GM21381 (cell line): ENCODE results near the gene CRYBB2.
"Not testable (repeated sequence)": the region's sequence is repeated elsewhere in the genome, so short reads cannot be mapped to it uniquely, and the experiment has no call there.

Source experiments
- ATAC-seq: cut with Tn5 transposase; IDR thresholded peaks from one replicate; pipeline ENCODE4 v1.9.1; 2021; ENCODE audit warnings: mild to moderate bottlenecking, moderate library complexity; ENCODE audit not compliant: unreplicated experiment

CRYBB2 gene

DNA sequence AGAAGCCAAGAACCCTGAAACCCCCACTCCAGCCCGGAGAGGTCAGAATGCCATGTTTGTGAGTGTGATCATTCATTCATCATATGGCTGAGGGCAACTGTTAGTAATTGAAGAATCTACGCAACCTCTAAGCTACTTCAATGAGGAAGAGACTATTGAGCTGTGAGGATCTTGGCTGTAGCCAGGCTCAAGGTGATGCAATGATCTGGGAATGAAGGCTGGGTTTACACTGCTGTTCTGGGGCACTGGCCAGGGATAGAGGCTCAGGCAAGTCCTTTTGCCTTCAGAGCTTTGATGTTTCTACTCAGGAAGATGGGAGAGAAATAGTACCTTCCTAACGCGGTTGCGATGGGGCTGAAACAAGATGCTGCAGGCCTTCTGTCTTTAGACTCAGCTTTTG is 12.9 kb downstream of the CRYBB2 start:
- no peak for ATAC-seq

DNA sequence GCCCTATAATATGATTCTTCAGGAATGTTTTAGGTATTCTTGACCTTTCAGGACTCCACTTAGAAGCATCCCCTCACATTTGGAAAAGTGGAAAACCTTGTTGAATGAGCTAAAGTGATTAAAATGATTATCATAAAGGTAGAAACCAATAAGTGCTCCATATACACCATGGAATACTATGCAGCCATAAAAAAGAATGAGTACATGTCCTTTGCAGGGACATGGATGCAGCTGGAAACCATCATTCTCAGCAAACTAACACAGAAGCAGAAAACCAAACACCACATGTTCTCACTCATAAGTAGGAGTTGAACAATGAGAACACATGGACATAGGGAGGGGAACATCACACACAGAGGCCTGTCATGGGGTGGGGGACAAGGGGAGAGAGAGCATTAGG is 14.3 kb downstream of the CRYBB2 start:
- not testable (repeated sequence) for ATAC-seq

- peak; percentile 70 for ATAC-seq
These were observed 16.3 kb downstream of the CRYBB2 start for GRCh38 chr22:25235547-25236290.

DNA sequence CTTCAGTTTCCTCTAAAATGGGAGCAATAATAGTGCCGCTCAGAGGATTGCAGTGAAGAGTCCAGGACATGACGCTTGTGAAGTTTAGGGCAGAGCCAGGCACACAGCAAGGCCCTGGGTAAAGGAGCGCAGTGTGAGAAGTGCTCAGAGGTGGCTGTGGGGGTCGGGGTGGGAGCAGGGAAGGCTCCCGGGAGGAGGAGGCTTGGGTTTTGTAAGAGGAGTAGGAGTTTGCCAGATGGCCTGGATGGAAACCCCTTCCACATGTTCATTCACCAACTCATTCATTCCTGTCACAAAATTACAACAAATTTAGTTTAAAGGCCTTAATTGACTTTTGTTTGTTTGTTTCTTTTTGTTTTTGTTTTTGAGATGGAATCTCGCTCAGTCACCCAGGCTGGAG is 17.0 kb downstream of the CRYBB2 start:
- ATAC-seq, result no peak

DNA sequence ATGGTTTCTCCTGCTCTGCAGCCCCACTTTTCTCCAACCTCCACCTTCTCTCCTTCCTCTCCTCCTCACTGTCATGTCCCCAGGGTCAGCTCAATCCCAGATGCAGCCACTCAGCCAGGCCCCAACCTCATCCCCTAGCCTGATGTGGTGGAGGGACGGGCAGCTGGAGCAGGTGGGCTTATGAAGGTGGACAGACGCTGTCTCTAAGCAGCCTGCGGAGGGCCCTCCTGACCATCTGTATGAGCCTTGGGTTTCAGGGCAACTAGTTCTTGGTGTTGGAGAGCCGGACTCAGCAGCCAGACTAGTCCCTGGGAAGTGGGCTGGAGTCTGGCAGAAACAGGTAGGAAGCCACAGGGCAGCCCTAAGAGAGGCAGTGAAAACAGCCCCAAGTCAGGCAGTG is 18.1 kb downstream of the CRYBB2 start:
- ATAC-seq, result no peak

DNA sequence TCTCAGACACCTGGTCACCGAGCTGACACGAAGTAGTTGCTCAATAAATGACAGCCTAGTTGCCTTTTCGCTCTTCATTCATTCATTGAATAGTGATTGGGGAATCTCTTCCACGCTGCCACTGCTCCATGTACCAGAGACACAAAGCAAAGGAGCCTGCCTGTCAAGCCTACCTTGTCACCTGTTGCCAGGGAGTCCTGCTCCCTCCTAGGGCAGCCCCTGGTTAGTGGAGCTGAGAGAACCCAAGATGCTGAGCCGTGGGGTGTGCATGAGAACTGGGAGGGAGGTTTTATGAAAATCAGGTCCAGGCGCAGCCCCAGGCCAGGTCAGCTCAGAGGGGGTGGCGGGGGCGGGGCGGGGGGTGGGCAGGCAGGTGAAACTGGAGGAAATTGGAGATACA is 18.6 kb downstream of the CRYBB2 start:
- ATAC-seq, result not testable (repeated sequence)

DNA sequence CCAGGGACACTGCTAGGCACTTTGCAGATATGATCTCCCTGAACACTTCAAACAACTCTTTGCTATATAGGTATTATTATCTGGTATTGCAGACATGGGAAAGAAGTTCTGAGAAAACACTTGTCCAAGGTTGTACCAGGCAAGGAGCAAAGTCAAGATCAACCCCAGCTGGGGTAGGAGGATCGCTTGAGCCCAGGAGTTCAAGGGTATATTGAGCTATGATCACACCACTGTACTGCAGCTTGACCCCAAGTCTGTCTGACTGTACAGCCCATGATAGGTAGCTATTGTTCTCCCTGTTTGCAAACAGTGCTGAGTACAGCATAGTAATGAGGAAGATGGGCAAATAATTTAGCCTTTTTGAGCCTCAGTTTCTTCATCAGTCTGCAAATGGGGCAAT is 35.7 kb downstream of the CRYBB2 start:
- not testable (repeated sequence) for ATAC-seq

DNA sequence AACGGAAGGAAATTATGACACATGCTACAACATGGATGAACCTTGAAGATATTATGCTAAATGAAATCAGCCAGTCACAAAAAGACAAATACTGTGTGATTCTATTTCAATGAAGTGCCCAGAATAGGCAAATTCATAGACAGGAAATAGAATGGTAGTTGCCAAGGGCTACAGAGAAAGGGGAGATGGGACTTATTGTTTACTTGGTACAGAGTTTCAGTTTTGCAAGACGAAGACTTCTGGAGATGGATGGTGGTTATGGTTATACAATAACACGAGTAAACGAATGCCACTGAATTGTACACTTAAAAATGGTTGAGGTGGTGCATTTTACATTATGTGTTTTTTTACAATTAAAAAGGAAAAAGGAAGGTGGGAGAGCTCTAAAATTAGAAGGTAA is 48.1 kb downstream of the CRYBB2 start:
- not testable (repeated sequence) for ATAC-seq

- not testable (repeated sequence) for ATAC-seq
These were observed 49.5 kb downstream of the CRYBB2 start for GRCh38 chr22:25268902-25269301.

GRCh38 chr22:25270061-25270460 is 50.6 kb downstream of the CRYBB2 start:
- ATAC-seq, result not testable (repeated sequence)

GRCh38 chr22:25273231-25273630 is 53.8 kb downstream of the CRYBB2 start:
- ATAC-seq, result not testable (repeated sequence)

DNA sequence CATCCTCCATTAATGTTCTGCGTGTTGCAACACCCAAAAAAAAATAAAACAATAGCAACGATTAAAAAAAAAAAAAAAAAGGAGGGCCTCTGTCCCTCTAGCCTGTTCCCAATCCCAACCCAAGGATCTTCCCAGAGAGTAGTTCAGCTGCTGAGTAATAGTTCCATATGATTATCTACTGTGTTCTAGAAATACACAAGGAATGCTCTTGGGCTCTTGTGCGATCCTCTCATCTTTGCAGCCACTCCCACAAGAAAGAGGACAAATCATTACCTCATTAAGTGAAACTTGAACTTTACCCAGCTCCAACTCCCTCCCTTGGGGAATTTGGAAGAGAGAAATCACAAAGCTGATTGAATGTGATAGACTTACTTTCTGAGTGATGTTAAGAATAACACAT is 54.5 kb downstream of the CRYBB2 start:
- ATAC-seq, result not testable (repeated sequence)

DNA sequence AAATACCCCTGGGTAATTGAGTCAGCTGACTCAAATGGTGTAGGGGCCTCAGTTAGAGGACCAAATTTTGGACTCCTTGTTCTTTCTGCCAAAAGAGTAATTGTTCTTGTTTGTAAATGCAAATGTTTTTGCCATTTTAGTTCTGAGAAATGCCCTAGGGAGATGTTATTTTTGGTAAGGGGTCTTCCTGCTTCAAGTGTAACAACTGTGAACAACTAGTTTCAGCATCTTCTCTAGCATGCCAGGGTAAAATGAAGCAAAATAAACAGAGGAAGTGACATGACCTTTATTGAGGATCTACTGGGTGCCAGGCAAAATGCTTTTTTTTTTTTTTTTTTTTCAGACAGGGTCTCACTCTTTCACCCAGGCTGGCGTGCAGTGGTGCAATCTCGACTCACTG is 60.7 kb downstream of the CRYBB2 start:
- ATAC-seq, result not testable (repeated sequence)
